Measurements from ENCODE around the gene MBOAT2.
"Not testable (repeated sequence)": the region's sequence is repeated elsewhere in the genome, so short reads cannot be mapped to it uniquely, and the experiment has no call there.

The MBOAT2 gene

DNA sequence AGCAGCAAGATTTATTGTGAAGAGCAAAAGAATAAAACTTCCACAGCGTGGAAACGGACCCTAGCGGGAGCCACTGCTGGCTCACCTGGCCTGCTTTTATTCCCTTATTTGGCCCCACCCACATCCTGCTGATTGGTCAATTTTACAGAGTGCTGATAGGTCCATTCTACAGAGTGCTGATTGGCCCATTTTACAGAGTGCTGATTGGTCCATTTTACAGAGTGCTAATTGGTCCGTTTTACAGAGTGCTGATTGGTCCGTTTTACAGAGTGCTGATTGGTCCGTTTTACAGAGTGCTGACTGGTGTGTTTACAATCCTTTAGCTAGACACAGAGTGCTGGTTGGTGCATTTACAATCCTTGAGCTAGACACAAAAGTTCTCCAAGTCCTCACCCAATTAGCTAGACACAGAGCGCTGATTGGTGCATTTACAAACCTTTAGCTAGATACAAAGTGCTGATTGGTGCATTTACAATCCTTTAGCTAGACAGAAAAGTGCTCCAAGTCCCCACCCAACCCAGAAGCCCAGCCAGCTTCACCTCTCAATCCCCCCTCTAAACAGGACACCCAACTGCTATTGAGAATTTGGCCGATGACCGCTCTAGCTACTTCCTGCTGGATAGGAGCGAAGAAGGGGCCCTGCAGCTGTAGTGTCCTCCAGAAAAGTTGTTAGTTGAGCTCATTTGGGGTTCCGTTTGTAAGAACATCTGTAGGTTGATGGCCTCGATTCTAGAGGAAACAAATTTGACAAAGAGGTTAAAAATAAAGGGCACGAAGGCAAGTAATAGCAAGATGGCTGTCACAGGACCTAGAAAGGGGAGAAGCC lies 108.2 kb downstream of the MBOAT2 start:
- DNase-seq (ENCODE audit: low read depth in 2 of 2), result not testable (repeated sequence)

DNA sequence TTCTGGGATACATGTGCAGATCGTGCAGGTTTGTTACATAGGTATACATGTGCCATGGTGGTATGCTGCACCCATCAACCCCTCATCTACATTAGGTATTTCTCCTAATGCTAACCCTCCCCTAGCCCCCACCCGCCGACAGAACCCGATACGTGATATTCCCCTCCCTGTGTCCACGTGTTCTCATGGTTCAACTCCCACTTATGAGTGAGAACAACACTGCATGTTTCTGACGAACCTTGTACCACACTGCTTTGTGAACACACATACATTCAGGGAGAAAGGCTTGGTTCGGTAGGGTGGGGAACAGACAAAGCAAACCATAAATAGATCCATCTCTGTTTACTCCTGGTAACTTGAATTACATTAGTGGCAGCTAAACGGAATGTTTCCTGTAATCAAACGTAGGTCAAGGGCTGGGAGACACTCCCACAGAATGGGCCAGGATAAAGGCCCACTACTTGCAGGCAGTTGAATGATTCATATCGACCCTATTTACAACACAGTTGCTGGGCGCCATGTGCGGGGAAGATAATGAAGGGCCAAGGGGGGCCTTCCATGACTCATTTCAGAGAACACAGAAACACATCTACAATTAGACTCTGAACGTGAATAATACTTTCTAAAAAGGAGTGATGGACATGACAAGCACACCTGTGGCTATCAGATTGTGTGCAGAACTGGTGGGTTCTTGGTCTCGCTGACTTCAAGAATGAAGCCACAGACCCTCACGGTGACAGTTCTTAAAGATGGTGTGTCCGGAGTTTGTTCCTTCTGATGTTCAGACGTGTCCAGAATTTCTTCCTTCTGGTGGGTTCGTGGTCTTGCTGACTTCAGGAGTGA lies 109.3 kb downstream of the MBOAT2 start:
- DNase-seq (ENCODE audit: low read depth in 2 of 2), result no peak

DNA sequence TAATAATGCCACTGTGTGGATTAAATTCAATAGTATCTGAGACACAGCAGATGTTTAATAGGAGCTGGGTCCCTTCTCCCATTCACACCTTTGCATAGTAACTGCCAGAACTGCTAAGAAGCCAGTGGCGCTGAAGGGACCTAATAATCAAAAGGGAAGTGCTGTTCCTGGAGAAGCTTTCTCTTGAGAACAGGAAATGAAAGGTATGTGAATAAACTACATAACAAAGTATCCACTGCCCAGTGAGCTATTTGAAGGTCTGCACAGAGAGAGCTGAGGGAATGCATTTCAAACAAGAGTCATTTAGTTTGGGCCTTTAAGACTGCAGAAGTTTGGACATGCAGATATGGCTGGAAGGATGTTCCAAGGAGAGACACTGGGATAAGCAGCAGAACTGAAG lies 110.0 kb downstream of the MBOAT2 start:
- DNase-seq (ENCODE audit: low read depth in 2 of 2), result no peak

DNA sequence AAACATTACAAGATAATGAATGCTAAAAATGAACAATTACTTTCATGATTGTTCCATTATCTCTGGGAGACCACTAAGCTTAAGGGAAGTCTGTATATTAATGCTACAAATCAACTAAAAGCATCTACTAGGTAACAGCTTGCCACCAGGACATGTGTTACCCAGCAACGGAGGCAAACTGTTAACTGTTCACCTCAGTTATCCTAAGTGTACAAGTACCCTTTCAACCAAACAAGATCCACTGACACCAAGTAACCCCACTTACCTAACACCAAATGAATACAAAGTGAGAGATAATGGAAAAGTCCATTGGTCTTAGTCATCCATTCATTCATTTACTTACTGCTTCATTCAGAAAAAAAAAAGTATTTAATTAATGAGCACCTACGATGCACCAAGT lies 111.4 kb downstream of the MBOAT2 start:
- no peak for DNase-seq (ENCODE audit: low read depth in 2 of 2)

- DNase-seq (ENCODE audit: low read depth in 2 of 2), result no peak
These were observed 113.5 kb downstream of the MBOAT2 start for GRCh38 chr2:8889978-8890377.

DNA sequence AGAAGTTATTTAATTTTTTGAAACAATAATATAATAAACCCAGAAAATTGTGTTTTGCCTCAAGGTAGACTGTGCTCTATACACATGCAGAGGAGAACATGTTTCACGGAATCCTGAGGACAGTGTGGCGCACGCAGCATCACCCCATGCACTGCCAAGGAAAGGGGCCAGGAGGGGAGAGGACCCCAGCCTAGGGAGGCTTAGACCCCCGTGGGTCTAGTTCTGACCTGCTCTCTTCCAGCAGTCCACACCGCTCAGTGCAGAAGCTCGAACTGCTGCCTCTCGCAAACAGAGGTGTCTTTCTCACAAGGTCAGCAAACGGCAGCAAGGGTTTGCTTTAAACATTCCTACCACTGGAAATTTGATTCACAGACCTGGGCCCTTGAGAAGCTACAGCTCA lies 114.5 kb downstream of the MBOAT2 start:
- no peak for DNase-seq (ENCODE audit: low read depth in 2 of 2)

- DNase-seq (ENCODE audit: low read depth in 2 of 2), result no peak
These were observed 116.6 kb downstream of the MBOAT2 start for GRCh38 chr2:8886876-8887275.

DNA sequence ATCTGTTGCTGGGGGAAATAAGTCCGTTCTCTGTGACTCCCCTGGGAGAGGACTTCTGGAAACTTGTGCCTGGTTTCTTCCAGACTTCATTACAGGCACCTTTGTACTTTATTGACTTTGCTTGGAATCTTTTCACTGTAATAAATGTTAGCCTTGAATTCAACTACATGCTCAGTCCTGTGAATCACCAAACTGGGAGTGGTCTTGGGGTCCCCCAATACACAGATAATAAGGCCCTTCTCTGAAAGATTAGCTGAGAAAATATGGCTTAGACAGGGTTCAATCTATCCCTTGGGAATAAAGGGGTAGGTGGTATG lies 117.3 kb downstream of the MBOAT2 start:
- no peak for DNase-seq (ENCODE audit: low read depth in 2 of 2)

- no peak for DNase-seq (ENCODE audit: low read depth in 2 of 2)
These were observed 117.9 kb downstream of the MBOAT2 start for GRCh38 chr2:8885449-8886201.

DNA sequence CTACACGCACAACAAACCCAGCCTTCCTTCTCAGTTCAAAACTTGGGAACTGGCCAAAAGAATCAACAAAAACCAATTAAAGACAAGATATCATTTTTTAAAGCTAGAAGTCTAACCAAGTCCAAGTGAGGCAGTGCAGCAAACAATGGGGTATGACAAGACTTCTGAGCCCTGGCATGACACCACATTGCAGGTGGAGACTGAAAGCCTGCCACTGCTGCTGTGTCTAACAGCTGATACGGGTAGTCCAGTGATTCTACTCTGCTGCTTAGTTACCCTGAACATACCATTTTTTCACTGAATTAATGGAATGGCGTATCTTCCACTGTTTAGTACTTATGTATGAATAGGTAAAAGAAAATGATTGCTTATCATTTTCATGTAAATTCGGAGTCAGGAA lies 118.7 kb downstream of the MBOAT2 start:
- DNase-seq (ENCODE audit: low read depth in 2 of 2), result no peak

DNA sequence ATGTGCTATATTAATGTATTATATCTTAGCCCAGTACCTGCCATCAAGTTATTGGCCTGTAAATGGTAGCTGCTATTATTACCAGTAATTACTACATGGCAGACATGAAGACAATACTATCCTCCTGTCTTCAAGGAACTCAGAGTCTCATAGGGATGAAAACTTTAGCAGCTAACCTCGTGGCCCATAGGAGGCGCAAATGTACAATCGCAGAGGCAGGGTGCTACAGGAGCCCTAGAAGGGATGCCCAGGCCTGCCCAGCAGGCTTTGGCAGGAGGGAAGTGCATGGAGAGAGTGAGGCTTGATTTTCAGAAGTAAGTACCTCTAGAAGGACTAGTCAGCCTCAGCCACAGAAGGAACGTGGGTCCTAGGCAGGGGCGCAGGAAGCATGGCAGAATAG lies 121.4 kb downstream of the MBOAT2 start:
- DNase-seq (ENCODE audit: low read depth in 2 of 2), result no peak

GRCh38 chr2:8877894-8878293 lies 125.6 kb downstream of the MBOAT2 start:
- DNase-seq (ENCODE audit: low read depth in 2 of 2), result no peak

DNA sequence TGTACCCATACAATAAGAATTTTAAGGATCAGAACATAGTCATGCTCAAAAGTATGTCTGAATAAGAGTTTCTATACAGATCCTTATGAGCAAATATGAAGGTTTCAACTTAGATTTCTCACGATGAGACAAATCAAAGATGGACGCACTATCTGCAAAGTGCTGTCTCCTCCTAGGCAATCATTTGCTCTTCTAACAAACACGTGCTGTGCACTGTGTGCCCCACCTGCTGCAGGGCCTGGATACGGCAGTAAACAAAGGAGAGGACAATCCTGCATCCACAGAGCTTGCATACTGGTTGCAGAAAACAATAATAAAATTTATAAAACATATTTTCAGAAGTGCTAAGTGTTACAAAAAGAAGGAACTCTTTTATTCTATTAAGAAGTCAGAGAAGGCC lies 126.2 kb downstream of the MBOAT2 start:
- no peak for DNase-seq (ENCODE audit: low read depth in 2 of 2)

- DNase-seq (ENCODE audit: low read depth in 2 of 2), result no peak
These were observed 126.9 kb downstream of the MBOAT2 start for GRCh38 chr2:8876628-8877027.

DNA sequence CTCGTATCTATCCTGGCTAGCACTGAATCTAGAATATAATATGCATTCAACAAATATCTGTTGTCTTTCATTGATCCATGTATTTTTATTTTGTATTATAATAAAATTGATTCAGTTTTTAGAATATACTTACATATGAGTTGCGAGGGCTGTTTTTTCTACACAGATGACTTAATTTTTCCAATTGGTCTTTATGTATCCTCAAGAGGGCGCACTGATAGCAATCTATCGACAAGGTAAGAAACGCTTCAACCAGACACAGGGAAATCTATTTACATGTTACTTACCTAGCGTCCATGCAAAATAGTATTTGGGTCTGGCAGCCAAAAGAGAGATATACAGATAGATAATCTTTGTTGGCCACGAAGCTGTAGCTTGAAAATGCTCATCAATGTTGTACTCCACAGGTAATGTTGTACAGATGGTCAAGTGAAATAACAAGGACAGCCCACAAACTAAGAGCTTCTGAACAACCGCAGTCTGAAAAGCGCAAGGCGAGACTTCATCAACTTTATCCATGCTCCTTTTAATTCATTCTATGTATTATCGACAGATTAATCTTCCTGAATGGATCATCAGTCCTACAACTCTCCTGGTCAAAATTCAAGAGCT lies 130.6 kb downstream of the MBOAT2 start:
- DNase-seq (ENCODE audit: low read depth in 2 of 2), result no peak

DNA sequence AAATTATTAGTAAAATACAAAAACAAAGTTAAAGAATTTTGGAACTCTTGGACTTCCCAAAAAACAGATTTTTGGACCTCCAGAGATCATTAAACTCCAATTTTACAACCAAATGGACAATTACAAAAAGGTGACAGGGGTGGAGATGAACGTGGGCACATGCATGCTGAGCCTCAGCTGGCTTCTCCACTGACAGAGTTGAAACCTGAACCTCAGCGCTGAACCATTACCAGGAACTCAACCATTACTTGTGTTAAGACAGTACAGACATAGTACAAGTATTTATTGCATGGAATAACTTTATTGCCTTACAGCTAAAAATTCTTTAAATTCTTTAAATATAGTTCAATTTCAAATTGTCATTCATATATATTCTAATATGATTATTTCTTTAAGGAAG lies 133.0 kb downstream of the MBOAT2 start:
- no peak for DNase-seq (ENCODE audit: low read depth in 2 of 2)

GRCh38 chr2:8867363-8867762 lies 136.1 kb downstream of the MBOAT2 start:
- no peak for DNase-seq (ENCODE audit: low read depth in 2 of 2)

DNA sequence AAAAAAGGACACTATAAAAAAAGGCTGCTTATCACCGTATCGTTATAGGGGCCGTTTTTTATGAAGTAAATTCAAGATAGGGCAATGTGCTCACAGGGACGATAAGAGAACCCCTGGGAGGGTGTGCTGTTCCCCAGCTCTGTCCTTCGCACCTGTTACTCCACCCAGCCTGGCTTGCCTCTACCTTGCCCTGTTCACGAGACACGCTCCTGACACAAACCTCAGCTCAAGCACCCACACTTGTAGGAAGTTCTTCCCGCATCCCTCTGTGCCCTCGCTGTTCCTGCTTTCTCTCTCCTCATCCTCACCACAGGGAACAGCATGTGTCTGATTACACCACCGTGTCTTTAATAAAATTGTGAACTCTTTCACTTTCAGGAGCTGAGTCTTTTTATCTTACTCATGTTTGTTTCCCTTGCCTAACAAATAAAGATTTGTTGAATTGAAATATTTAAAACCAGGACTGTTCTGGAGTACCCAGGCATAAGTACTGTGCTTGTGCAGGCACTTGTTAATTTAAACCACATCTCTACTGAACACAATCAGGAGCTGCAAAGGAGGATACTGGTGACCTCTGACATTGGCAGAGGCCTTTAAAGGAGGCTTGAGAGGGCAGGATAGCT lies 140.0 kb downstream of the MBOAT2 start:
- DNase-seq (ENCODE audit: low read depth in 2 of 2), result no peak

GRCh38 chr2:8862230-8862629 lies 141.3 kb downstream of the MBOAT2 start:
- no peak for DNase-seq (ENCODE audit: low read depth in 2 of 2)

GRCh38 chr2:8861797-8862196 lies 141.7 kb downstream of the MBOAT2 start:
- DNase-seq (ENCODE audit: low read depth in 2 of 2), result no peak

- no peak for DNase-seq (ENCODE audit: low read depth in 2 of 2)
These were observed 143.2 kb downstream of the MBOAT2 start for GRCh38 chr2:8860239-8860638.

- no peak for DNase-seq (ENCODE audit: low read depth in 2 of 2)
These were observed 144.6 kb downstream of the MBOAT2 start for GRCh38 chr2:8858910-8859309.
